Measurements from ENCODE around the gene NDUFAF7.
"Not testable (repeated sequence)": the region's sequence is repeated elsewhere in the genome, so short reads cannot be mapped to it uniquely, and the experiment has no call there.

NDUFAF7 gene

GRCh38 chr2:37215250-37215649 lies 16.2 kb upstream of the NDUFAF7 start:
- no peak for DNase-seq (ENCODE audit: low spot score)

GRCh38 chr2:37219046-37219445 lies 12.4 kb upstream of the NDUFAF7 start:
- DNase-seq (ENCODE audit: low spot score), result no peak

DNA sequence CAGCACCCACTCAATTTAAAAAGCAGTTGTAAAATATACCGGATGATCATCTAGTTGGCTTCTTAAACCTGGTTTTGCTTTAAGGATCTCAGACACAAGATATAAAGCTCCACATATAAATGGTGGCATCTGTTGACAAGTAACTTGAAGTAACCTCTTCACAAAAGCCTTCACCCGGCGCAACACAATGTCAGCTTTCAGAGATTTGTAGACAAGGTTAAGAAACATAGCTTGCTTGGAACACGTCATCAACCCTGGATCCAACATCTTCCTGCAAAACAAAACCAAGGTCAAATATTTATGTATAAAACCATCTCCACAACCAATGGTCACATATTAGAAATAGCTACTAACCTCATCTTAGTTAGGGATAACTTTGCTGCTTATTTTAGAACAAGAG lies 8.3 kb upstream of the NDUFAF7 start:
- no peak for DNase-seq (ENCODE audit: low spot score)

DNA sequence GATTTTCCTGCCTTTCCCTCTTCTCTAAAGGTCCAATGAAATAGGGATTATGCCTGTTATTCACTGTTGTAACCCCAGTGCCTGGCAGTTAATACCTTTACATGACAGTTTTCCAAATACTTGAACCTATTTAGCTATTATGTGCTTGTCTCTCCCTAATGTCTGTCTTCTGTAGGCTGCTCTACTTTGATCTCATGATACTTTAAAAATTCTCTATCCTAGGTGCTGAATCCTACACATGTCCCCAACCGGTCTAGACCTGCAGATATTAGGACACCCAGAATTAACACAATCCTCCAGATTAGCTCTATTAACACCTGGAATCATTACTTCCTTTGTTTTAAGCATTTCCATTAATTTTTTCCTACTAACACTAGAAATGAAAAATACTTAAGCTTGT lies 7.4 kb upstream of the NDUFAF7 start:
- DNase-seq (ENCODE audit: low spot score), result no peak

- DNase-seq (ENCODE audit: low spot score), result not testable (repeated sequence)
Measured at GRCh38 chr2:37225129-37225528, 6.3 kb upstream of the NDUFAF7 start.

GRCh38 chr2:37226863-37227262 lies 4.6 kb upstream of the NDUFAF7 start:
- no peak for DNase-seq (ENCODE audit: low spot score)

GRCh38 chr2:37228788-37229187 lies 2.7 kb upstream of the NDUFAF7 start:
- no peak for DNase-seq (ENCODE audit: low spot score)

- DNase-seq (ENCODE audit: low spot score), result peak; percentile 17
Measured at GRCh38 chr2:37230581-37230980, 877 bp upstream of the NDUFAF7 start.

GRCh38 chr2:37232131-37232933 lies 874 bp downstream of the NDUFAF7 start:
- DNase-seq (ENCODE audit: low spot score), result peak; percentile 51

- DNase-seq (ENCODE audit: low spot score), result no peak
Measured at GRCh38 chr2:37243435-37243834, 12.0 kb downstream of the NDUFAF7 start.

DNA sequence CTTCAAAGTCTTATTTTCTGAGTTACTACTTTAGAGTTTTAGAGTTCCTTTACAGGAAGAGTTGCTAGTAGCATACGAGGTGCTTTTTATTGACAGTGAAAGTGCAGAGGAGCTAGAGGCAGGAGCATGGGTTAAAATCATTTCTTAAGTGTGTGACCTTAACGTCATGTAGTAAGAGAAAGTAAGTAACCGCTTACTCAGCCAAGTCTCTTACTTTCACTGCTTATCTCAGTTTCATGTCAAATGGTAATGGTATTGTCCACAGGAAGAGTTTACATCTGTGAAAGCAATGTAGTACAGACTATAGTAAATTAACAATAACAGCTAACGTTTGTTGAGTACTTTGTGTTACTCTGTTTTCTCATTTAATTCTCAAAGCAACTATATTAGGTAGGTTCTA lies 12.6 kb downstream of the NDUFAF7 start:
- DNase-seq (ENCODE audit: low spot score), result no peak

DNA sequence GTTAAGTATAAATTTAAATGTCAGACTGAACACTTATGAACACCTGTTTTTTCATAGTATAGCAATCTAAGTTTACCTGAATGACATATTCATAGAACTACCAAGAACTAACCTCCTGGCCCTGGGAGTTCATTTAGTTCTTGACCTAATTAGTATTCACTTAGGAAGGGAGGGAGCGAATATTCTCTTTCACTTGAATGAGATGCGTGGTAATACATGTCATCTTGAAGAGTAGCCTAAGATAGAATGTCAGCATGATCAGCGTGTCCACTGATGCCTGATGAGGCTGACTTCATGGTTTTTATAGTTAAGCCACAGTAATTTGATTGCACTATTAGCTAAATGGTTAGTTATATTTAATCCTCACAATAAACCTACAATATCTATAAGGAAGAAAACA lies 13.3 kb downstream of the NDUFAF7 start:
- no peak for DNase-seq (ENCODE audit: low spot score)

DNA sequence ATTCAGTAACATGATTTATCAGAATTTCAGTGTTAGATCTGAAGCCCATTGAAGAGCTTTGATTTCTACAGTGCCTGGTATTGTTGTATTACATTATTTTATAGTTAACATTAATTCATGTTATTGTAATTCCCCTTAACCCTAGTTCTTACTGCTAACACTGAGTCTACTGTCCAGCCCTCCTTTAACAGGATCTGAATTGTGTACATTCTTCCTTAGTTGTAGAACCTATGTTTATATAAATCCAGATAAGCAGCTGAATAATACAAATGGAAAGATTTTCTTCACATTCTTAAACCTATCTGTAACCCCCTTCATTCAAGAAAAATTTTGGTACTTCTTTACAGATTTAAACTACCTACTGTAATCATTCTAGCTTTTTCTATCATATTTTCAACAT lies 14.7 kb downstream of the NDUFAF7 start:
- no peak for DNase-seq (ENCODE audit: low spot score)

GRCh38 chr2:37250869-37251740 lies 19.6 kb downstream of the NDUFAF7 start:
- no peak for DNase-seq (ENCODE audit: low spot score)

- no peak for DNase-seq (ENCODE audit: low spot score)
Measured at GRCh38 chr2:37262522-37262921, 31.1 kb downstream of the NDUFAF7 start.

DNA sequence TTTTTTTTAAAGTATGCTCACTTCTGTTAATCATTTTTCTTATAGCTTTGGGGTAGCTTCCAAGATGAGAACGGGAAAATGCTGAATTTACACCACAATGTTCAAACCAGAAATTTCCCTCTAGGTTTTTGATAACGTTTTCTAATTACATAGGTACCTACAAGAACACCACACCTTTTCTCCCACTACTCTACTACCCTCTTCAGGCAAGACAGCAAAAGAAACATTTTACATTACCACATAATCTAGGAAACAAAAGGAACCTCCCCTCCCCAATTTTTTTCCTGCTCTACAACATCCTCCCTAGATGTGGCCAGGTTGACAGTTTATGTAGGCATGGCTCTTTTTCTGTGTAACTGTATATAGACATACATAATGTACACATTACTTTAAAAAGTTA lies 32.4 kb downstream of the NDUFAF7 start:
- DNase-seq (ENCODE audit: low spot score), result no peak

GRCh38 chr2:37267685-37268084 lies 36.2 kb downstream of the NDUFAF7 start:
- no peak for DNase-seq (ENCODE audit: low spot score)

- no peak for DNase-seq (ENCODE audit: low spot score)
Measured at GRCh38 chr2:37268111-37268510, 36.7 kb downstream of the NDUFAF7 start.

DNA sequence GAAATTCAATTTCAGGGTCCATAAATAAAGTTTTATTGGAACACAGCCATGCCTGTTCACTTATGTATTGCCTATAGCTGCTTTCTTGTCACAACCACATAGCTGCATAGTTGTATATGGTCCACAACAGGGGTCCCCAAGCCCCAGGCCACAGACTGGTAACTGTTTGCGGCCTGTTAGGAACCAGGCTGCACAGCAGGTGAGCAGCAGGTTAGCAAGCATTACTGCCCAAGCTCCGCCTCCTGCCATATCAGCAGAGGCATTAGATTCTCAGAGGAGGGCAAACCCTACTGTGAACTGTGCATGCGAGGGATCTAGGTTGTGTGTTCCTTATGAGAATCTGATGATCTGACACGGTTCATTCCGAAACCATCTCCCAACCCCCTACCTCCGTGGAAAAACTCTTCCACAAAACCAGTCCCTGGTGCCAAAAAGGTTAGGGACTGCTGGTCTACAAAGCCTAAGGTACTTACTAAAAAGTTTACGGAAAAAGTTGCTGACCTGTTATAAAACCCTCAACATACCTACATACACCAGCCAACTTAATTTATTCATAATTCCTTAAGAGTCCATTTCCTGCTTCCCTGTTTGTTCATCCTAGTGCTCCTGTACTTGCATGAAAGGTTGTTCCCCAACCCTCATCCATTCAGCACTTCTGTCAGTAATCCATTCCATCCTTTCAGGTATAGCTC lies 40.1 kb downstream of the NDUFAF7 start:
- no peak for DNase-seq (ENCODE audit: low spot score)

GRCh38 chr2:37274359-37274965 lies 43.0 kb downstream of the NDUFAF7 start:
- DNase-seq (ENCODE audit: low spot score), result peak; percentile 9

DNA sequence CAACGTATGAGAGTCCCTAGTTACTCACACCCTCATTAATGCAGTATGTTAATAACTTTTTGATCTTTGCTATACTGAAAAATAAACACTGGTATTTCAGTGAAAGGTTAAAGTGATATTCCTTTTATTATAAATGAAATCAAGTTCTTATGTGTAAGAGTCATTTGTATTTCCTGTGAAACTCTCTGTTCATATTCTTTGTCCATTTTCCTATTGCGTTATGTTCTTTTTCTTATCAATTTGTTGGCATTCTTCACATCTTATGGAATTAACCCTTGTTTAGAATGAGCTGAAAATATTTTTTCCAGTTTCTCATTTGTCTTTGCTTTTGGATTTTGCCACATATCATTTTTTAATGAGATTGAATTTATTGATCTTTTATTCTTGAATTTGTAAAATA lies 44.8 kb downstream of the NDUFAF7 start:
- DNase-seq (ENCODE audit: low spot score), result no peak

DNA sequence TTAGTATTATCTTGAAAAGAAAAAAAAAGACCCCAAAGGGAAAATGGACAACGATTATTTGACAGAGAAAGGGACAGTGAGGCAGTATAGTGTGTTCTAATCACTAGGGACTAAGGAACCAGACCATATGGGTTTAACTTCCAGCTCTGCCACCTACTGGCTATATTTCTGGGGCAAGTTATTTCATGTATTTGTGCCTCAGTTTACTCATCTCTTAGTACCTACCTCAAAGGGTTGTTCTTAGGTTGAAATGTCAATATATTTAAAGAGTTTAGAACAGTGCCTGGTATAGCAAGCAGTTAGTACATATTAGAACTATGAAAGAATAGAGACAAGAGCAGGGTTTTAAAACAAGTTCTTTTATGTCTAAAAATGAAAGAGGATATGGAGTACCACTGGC lies 50.5 kb downstream of the NDUFAF7 start:
- no peak for DNase-seq (ENCODE audit: low spot score)

Data from AG20443 (cell line).